Measurements from ENCODE around the gene GLI3. TPM values are rescaled to one million over a fixed set of nuclear protein-coding genes. Genes with fewer than 3 reads are reported as not detected.

The GLI3 gene
- total RNA-seq, 2 donors from 2014 or later, result 2.7 to 10.2 TPM

GRCh38 chr7:42107484-42108240 is 129.3 kb downstream of the GLI3 start:
- H3K4me1 Mint-ChIP-seq, result peaks cover 47% of the 10 kb centered on the region
- no peak overlapping the region for H3K27ac ChIP-seq (ENCODE audit: low read depth, low read length)
- H3K4me1 ChIP-seq (ENCODE audit: control insufficient read depth, insufficient read depth, low read length), result peaks cover 36% of the 10 kb centered on the region

GRCh38 chr7:42106562-42106961 is 130.4 kb downstream of the GLI3 start:
- no peak for DNase-seq
- Histone ChIP-seq H3K4me1 (ENCODE audit: control insufficient read depth, insufficient read depth, low read length) (peaks cover 36% of the 10 kb centered on the region), H3K27ac (ENCODE audit: low read depth, low read length) (no peak overlapping the region), H3K9me3 (ENCODE audit: control insufficient read depth, low read length) (no peaks in the 10 kb centered on the region), H3K9ac (ENCODE audit: extremely low read depth, low read length, poor library complexity, severe bottlenecking) (no peak overlapping the region), H3K4me3 (ENCODE audit: low read length) (no peak overlapping the region), H3K27me3 (ENCODE audit: control insufficient read depth, insufficient read depth, low read length, poor library complexity, severe bottlenecking) (peaks cover 12% of the 10 kb centered on the region), H3K36me3 (ENCODE audit: control insufficient read depth, insufficient read depth, low read length) (no peaks in the 10 kb centered on the region)
- no peak for TF ChIP-seq CTCF (conservative IDR thresholded peaks at IDR 0.05)
- no peak overlapping the region for H3K4me3 Mint-ChIP-seq
- H3K9me3 Mint-ChIP-seq, result no peaks in the 10 kb centered on the region
- 60 to 77% methylated on average over 1 to 3 of the region's 3 CpGs for WGBS, 2 experiments (ENCODE audit: insufficient coverage in 1 of 2, insufficient read length in 1 of 2)
- no peak overlapping the region for H3K27ac Mint-ChIP-seq
- H3K36me3 Mint-ChIP-seq (ENCODE audit: low read depth), result no peaks in the 10 kb centered on the region
- peaks cover 47% of the 10 kb centered on the region for H3K4me1 Mint-ChIP-seq
- peaks cover 92% of the 10 kb centered on the region for H3K27me3 Mint-ChIP-seq (ENCODE audit: insufficient read depth)

More at GRCh38 chr7:42107484-42108240, 129.3 kb downstream of the GLI3 start:
- H3K9ac ChIP-seq (ENCODE audit: extremely low read depth, low read length, poor library complexity, severe bottlenecking), result peak overlapping the region; percentile 15
- no peak overlapping the region for H3K4me3 Mint-ChIP-seq
- peak overlapping the region; percentile 7 for H3K4me3 ChIP-seq (ENCODE audit: low read length)
- TF ChIP-seq CTCF (conservative IDR thresholded peaks at IDR 0.05), result no peak
- no peaks in the 10 kb centered on the region for H3K9me3 Mint-ChIP-seq
- H3K9me3 ChIP-seq (ENCODE audit: control insufficient read depth, low read length), result no peaks in the 10 kb centered on the region
- WGBS, 2 experiments (ENCODE audit: insufficient coverage in 1 of 2, insufficient read length in 1 of 2), result 54 to 55% methylated on average over 6 to 10 of the region's 10 CpGs
- peaks cover 85% of the 10 kb centered on the region for H3K27me3 Mint-ChIP-seq (ENCODE audit: insufficient read depth)
- peak; percentile 85 for DNase-seq
- peak overlapping the region; percentile 60 for H3K27ac Mint-ChIP-seq
- H3K27me3 ChIP-seq (ENCODE audit: control insufficient read depth, insufficient read depth, low read length, poor library complexity, severe bottlenecking), result peaks cover 8% of the 10 kb centered on the region
- H3K36me3 Mint-ChIP-seq (ENCODE audit: low read depth), result no peaks in the 10 kb centered on the region
- H3K36me3 ChIP-seq (ENCODE audit: control insufficient read depth, insufficient read depth, low read length), result no peaks in the 10 kb centered on the region

- no peak overlapping the region for H3K27ac Mint-ChIP-seq
- H3K27me3 Mint-ChIP-seq (ENCODE audit: insufficient read depth), result peaks cover 89% of the 10 kb centered on the region
Measured at GRCh38 chr7:42105554-42106358, 131.3 kb downstream of the GLI3 start.

More at GRCh38 chr7:42105554-42106358, 131.3 kb downstream of the GLI3 start:
- Histone ChIP-seq H3K4me1 (ENCODE audit: control insufficient read depth, insufficient read depth, low read length) (peaks cover 36% of the 10 kb centered on the region), H3K9me3 (ENCODE audit: control insufficient read depth, low read length) (no peaks in the 10 kb centered on the region), H3K27me3 (ENCODE audit: control insufficient read depth, insufficient read depth, low read length, poor library complexity, severe bottlenecking) (peaks cover 14% of the 10 kb centered on the region), H3K9ac (ENCODE audit: extremely low read depth, low read length, poor library complexity, severe bottlenecking) (no peak overlapping the region), H3K27ac (ENCODE audit: low read depth, low read length) (no peak overlapping the region), H3K36me3 (ENCODE audit: control insufficient read depth, insufficient read depth, low read length) (no peaks in the 10 kb centered on the region), H3K4me3 (ENCODE audit: low read length) (no peak overlapping the region)
- DNase-seq, result no peak
- no peaks in the 10 kb centered on the region for H3K36me3 Mint-ChIP-seq (ENCODE audit: low read depth)
- H3K4me3 Mint-ChIP-seq, result no peak overlapping the region
- TF ChIP-seq CTCF (conservative IDR thresholded peaks at IDR 0.05), result no peak
- WGBS, 2 experiments (ENCODE audit: insufficient coverage in 1 of 2, insufficient read length in 1 of 2), result 90 to 91% methylated on average over 8 to 12 of the region's 12 CpGs
- H3K9me3 Mint-ChIP-seq, result no peaks in the 10 kb centered on the region
- peaks cover 47% of the 10 kb centered on the region for H3K4me1 Mint-ChIP-seq

Data from endodermal cell (in vitro differentiated cells).